ENCODE measurements around the gene UTS2B. TPM values are rescaled to one million over a fixed set of nuclear protein-coding genes. Genes with fewer than 3 reads are reported as not detected.

The UTS2B gene
- total RNA-seq, 4 donors from 2014 or later, result 0.27 to 3.4 (median 2.2) TPM; not detected in 1

- no peak for TF ChIP-seq CTCF (IDR thresholded peaks at IDR 0.05)
- no peak for TF ChIP-seq POLR2AphosphoS5 (IDR thresholded peaks at IDR 0.05)
- TF ChIP-seq EP300 (IDR thresholded peaks at IDR 0.05; ENCODE audit: low read depth), result no peak
- no peak for TF ChIP-seq POLR2A (IDR thresholded peaks at IDR 0.05)
- WGBS, 2 donors (ENCODE audit: low coverage in 1 of 2), result 95% methylated on average over 2 of the region's 2 CpGs
Measured at GRCh38 chr3:191324936-191325335, 5.4 kb downstream of the UTS2B start.

GRCh38 chr3:191321019-191321767 is 9.1 kb downstream of the UTS2B start:
- no peak for TF ChIP-seq POLR2A (IDR thresholded peaks at IDR 0.05)
- no peak for TF ChIP-seq EP300 (IDR thresholded peaks at IDR 0.05; ENCODE audit: low read depth)
- TF ChIP-seq POLR2AphosphoS5 (IDR thresholded peaks at IDR 0.05), result no peak
- no peak for TF ChIP-seq CTCF (IDR thresholded peaks at IDR 0.05)
- no peaks in the 10 kb centered on the region for H3K4me1 ChIP-seq
- H3K27ac ChIP-seq, result no peak overlapping the region
- in situ Hi-C loops (cut with MboI; ENCODE audit: low pct_ligation_motif_present in 1 of 4, low pct_unique_long_range_greater_than_20kb in 1 of 4, low sequenced_read_pairs in 3 of 4) (no loop called here), intact Hi-C loops (cut with DNase I; ENCODE audit: low total_unique reads) (no loop called here)
- 90 to 92% methylated on average over 4 of the region's 4 CpGs for WGBS, 2 donors (ENCODE audit: low coverage in 1 of 2)
- H3K4me3 ChIP-seq, result no peak overlapping the region
- no peak for DNase-seq
- no peaks in the 10 kb centered on the region for H3K27me3 ChIP-seq
- H3K36me3 ChIP-seq, result no peaks in the 10 kb centered on the region
- no peaks in the 10 kb centered on the region for H3K9me3 ChIP-seq

More at GRCh38 chr3:191324936-191325335, 5.4 kb downstream of the UTS2B start:
- Histone ChIP-seq H3K4me3 (no peak overlapping the region), H3K27ac (no peak overlapping the region), H3K9me3 (no peaks in the 10 kb centered on the region), H3K27me3 (no peaks in the 10 kb centered on the region), H3K36me3 (no peaks in the 10 kb centered on the region), H3K4me1 (peaks cover 0 to 6% (median 0%) of the 10 kb centered on the region in 4 donors)
- intact Hi-C loops (cut with DNase I; ENCODE audit: low total_unique reads), result no loop called here
- DNase-seq, result no peak
- in situ Hi-C loops (cut with MboI; ENCODE audit: low pct_ligation_motif_present in 1 of 4, low pct_unique_long_range_greater_than_20kb in 1 of 4, low sequenced_read_pairs in 3 of 4), result no loop called here

- no peaks in the 10 kb centered on the region for H3K27me3 ChIP-seq
- in situ Hi-C loops (cut with MboI; ENCODE audit: low pct_ligation_motif_present in 1 of 4, low pct_unique_long_range_greater_than_20kb in 1 of 4, low sequenced_read_pairs in 3 of 4) (no loop called here), intact Hi-C loops (cut with DNase I; ENCODE audit: low total_unique reads) (no loop called here)
- no peaks in the 10 kb centered on the region for H3K9me3 ChIP-seq
- no peaks in the 10 kb centered on the region for H3K36me3 ChIP-seq
- no peak for DNase-seq
- 87 to 89% methylated on average over 5 of the region's 5 CpGs for WGBS, 2 donors (ENCODE audit: low coverage in 1 of 2)
- no peak overlapping the region for H3K27ac ChIP-seq
- H3K4me3 ChIP-seq, result no peak overlapping the region
- no peaks in the 10 kb centered on the region for H3K4me1 ChIP-seq
- no peak for TF ChIP-seq CTCF (IDR thresholded peaks at IDR 0.05)
- TF ChIP-seq POLR2A (IDR thresholded peaks at IDR 0.05), result no peak
- no peak for TF ChIP-seq POLR2AphosphoS5 (IDR thresholded peaks at IDR 0.05)
- no peak for TF ChIP-seq EP300 (IDR thresholded peaks at IDR 0.05; ENCODE audit: low read depth)
Measured at GRCh38 chr3:191320316-191320715, 10.0 kb downstream of the UTS2B start.

- 94 to 100% methylated on average over 1 to 20 of the region's 40 CpGs for WGBS, 2 donors (ENCODE audit: low coverage in 1 of 2)
- in situ Hi-C loops (cut with MboI; ENCODE audit: low pct_ligation_motif_present in 1 of 4, low pct_unique_long_range_greater_than_20kb in 1 of 4, low sequenced_read_pairs in 3 of 4), result no loop called here
- Histone ChIP-seq H3K27me3 (no peaks in the 10 kb centered on the region), H3K4me1 (no peaks in the 10 kb centered on the region), H3K4me3 (no peak overlapping the region), H3K27ac (no peak overlapping the region), H3K9me3 (no peaks in the 10 kb centered on the region), H3K36me3 (no peaks in the 10 kb centered on the region)
- TF ChIP-seq CTCF (IDR thresholded peaks at IDR 0.05) (no peak), POLR2AphosphoS5 (IDR thresholded peaks at IDR 0.05) (no peak), EP300 (IDR thresholded peaks at IDR 0.05; ENCODE audit: low read depth) (no peak), POLR2A (IDR thresholded peaks at IDR 0.05) (no peak)
- intact Hi-C loops (cut with DNase I; ENCODE audit: low total_unique reads), result no loop called here
- no peak for DNase-seq
Measured at GRCh38 chr3:191316876-191317603, 13.3 kb downstream of the UTS2B start.

Measured in transverse colon (tissue), 4 donors.